ENCODE results near the gene DPP7.
"Not testable (repeated sequence)": the region's sequence is repeated elsewhere in the genome, so short reads cannot be mapped to it uniquely, and the experiment has no call there.

DNA sequence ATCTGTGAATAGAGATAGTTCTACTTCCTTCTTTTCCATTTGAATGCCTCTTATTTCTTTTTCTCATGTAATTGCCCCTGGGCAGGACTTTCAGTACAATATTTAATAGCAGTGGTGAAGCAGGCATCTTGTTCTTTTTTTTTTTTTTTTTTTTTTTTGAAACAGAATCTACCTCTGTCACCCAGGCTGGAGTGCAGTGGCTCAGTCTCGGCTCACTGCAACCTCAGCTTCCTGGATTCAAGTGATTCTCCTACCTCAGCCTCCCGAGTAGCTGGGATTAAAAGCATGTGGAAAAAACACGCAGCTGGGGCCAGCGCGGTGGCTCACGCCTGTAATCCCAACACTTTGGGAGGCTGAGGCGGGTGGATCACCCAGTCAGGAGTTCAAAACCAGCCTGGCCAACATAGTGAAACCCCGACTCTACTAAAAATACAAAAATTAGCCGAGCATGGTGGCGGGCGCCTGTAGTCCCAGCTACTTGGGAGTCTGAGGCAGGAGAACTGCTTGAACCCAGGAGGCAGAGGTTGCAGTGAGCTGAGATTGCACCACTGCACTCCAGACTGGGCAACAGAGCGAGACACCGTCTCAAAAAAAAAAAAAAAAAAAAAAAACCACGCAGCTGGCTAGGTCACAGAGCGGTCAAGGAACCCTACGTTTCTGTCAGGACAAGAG is 8.4 kb upstream of the DPP7 start:
- TF ChIP-seq POLR2A (IDR thresholded peaks at IDR 0.05): not testable (repeated sequence)
- TF ChIP-seq, protein P1, sequence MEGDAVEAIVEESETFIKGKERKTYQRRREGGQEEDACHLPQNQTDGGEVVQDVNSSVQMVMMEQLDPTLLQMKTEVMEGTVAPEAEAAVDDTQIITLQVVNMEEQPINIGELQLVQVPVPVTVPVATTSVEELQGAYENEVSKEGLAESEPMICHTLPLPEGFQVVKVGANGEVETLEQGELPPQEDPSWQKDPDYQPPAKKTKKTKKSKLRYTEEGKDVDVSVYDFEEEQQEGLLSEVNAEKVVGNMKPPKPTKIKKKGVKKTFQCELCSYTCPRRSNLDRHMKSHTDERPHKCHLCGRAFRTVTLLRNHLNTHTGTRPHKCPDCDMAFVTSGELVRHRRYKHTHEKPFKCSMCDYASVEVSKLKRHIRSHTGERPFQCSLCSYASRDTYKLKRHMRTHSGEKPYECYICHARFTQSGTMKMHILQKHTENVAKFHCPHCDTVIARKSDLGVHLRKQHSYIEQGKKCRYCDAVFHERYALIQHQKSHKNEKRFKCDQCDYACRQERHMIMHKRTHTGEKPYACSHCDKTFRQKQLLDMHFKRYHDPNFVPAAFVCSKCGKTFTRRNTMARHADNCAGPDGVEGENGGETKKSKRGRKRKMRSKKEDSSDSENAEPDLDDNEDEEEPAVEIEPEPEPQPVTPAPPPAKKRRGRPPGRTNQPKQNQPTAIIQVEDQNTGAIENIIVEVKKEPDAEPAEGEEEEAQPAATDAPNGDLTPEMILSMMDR (IDR thresholded peaks at IDR 0.05): not testable (repeated sequence)
